HCT116 (cell line): ENCODE results near the gene CABLES1. TPM values are rescaled to one million over a fixed set of nuclear protein-coding genes. Genes with fewer than 3 reads are reported as not detected.

Experiments used
- ATAC-seq: fragments of 200-7000 bp; cut with Tn5 transposase; 2 replicates; pipeline ENCODE4 v1.9.1; 2020; ENCODE audit warnings: mild to moderate bottlenecking, moderate library complexity
- BruUV-seq: library from RNA; stranded (reverse); fragments of 400-500 nt; replicated peaks from 2 replicates; lab custom pipeline; 2021; lab: Mats Ljungman, UMichigan
- CTCF ChIA-PET: fragments of 300-600 bp; sonication (Branson Sonifier 250); formaldehyde crosslinking; loops from one replicate; lab custom pipeline; 2021; ENCODE audit warnings: antibody characterized with exemption; lab: Charles Lee
- POLR2A ChIA-PET: fragments of 300-600, 350-600 bp; sonication (Branson Sonifier 250); formaldehyde crosslinking; loops from one replicate; lab custom pipeline; 2021; ENCODE audit warnings: antibody characterized with exemption; lab: Charles Lee
- RAD21 ChIA-PET, 2 experiments: fragments of 300-600 bp; sonication (Branson Sonifier 250); formaldehyde crosslinking; loops; one replicate each; lab custom pipeline; 2023; ENCODE audit warnings: low total read pairs in 2 of 2; ENCODE audit not compliant: uncharacterized antibody in 2 of 2, unreplicated experiment in 2 of 2, low non-redundant PET in 1 of 2; lab: Charles Lee
- DNase-seq: peaks from one replicate; pipeline ENCODE4 v3.0.0-alpha.2; 2010; ENCODE audit warnings: low read depth, low spot score
- H2AFZ ChIP-seq: fragments of 200-600 bp; shearing (Covaris generic), sonication (generic); 2 replicates; pipeline ENCODE4 v1.6.1; 2017; ENCODE audit warnings: low read depth, mixed run types, mixed read lengths, antibody characterized with exemption, low read length; ENCODE audit not compliant: poor library complexity, severe bottlenecking
- H3K27ac ChIP-seq: 2 replicates; pipeline ENCODE4 v1.5.1; 2012; ENCODE audit warnings: low read depth, low read length
- H3K27me3 ChIP-seq: fragments of 200-600 bp; sonication (generic); 2 replicates; pipeline ENCODE4 v1.6.1; 2016; ENCODE audit warnings: mixed run types, low read length, mixed read lengths; ENCODE audit not compliant: insufficient read depth
- H3K36me3 ChIP-seq, 2 experiments: fragments of 200-500 bp in 1 of 2; fragments of 200-600 bp in 1 of 2; sonication (Bioruptor generic) in 1 of 2; sonication (generic) in 1 of 2; 2 replicates each; pipeline versions ENCODE4 v1.5.1 to v1.6.1; 2014 to 2016; ENCODE audit warnings: low read length in 2 of 2, inconsistent platforms in 1 of 2, mixed read lengths in 1 of 2, mixed run types in 1 of 2; ENCODE audit not compliant: insufficient read depth in 2 of 2, control insufficient read depth in 1 of 2
- H3K4me1 ChIP-seq, 2 experiments: fragments of 200-600 bp in 1 of 2; sonication (generic) in 1 of 2; 2 replicates each; pipeline versions ENCODE4 v1.5.1 to v1.6.1; 2012 to 2017; ENCODE audit warnings: low read length in 2 of 2, inconsistent platforms in 1 of 2, mild to moderate bottlenecking in 1 of 2, mixed read lengths in 1 of 2, mixed run types in 1 of 2, moderate library complexity in 1 of 2; ENCODE audit not compliant: insufficient read depth in 2 of 2, control insufficient read depth in 1 of 2
- H3K4me2 ChIP-seq: fragments of 200-600 bp; sonication (generic); 2 replicates; pipeline ENCODE4 v1.6.1; 2017; ENCODE audit warnings: mixed run types, low read length, mixed read lengths
- H3K4me3 ChIP-seq, 2 experiments: fragments of 200-600 bp in 1 of 2; sonication (generic) in 1 of 2; replicated peaks in 1 of 2; 2 replicates each; pipeline ENCODE4 v1.5.1; 2011 to 2016; ENCODE audit warnings: low read length in 2 of 2, control low read depth in 1 of 2, low read depth in 1 of 2, mild to moderate bottlenecking in 1 of 2, mixed read lengths in 1 of 2, mixed run types in 1 of 2
- H3K79me2 ChIP-seq: fragments of 200-600 bp; sonication (generic); 2 replicates; pipeline ENCODE4 v1.6.1; 2017; ENCODE audit warnings: mild to moderate bottlenecking, mixed run types, low read length, moderate library complexity, mixed read lengths; ENCODE audit not compliant: insufficient read depth
- H3K9ac ChIP-seq: fragments of 200-600 bp; sonication (generic); 2 replicates; pipeline ENCODE4 v1.6.1; 2016; ENCODE audit warnings: low read length, mixed read lengths
- H3K9me2 ChIP-seq: fragments of 200-600 bp; sonication (generic), shearing (Covaris generic); 2 replicates; pipeline ENCODE4 v1.6.1; 2017; ENCODE audit warnings: mixed run types, mild to moderate bottlenecking, moderate library complexity; ENCODE audit not compliant: insufficient read depth
- H3K9me3 ChIP-seq, 2 experiments: fragments of 200-500 bp in 1 of 2; fragments of 200-600 bp in 1 of 2; sonication (Bioruptor generic) in 1 of 2; sonication (generic) in 1 of 2; 2 replicates each; pipeline ENCODE4 v1.6.1; 2014 to 2017; ENCODE audit warnings: low read length in 2 of 2, mixed read lengths in 2 of 2, inconsistent platforms in 1 of 2, low read depth in 1 of 2, mild to moderate bottlenecking in 1 of 2, mixed run types in 1 of 2, moderate library complexity in 1 of 2; ENCODE audit not compliant: control insufficient read depth in 1 of 2, insufficient read depth in 1 of 2
- H4K20me1 ChIP-seq: fragments of 200-600 bp; sonication (generic), shearing (Covaris generic); 2 replicates; pipeline ENCODE4 v1.6.1; 2017; ENCODE audit warnings: mixed run types, mild to moderate bottlenecking, moderate library complexity; ENCODE audit not compliant: insufficient read depth
- ATF3 ChIP-seq: IDR thresholded peaks from 2 replicates; pipeline ENCODE4 v1.6.1; 2012
- CBX3 ChIP-seq: IDR thresholded peaks from 2 replicates; pipeline ENCODE4 v1.6.1; 2012; ENCODE audit warnings: low read depth
- EGR1 ChIP-seq: IDR thresholded peaks from 2 replicates; pipeline ENCODE4 v1.6.1; 2012; ENCODE audit warnings: low read depth
- ELF1 ChIP-seq: IDR thresholded peaks from 2 replicates; pipeline ENCODE4 v1.6.1; 2012; ENCODE audit warnings: low read depth, borderline replicate concordance
- FOSL1 ChIP-seq: IDR thresholded peaks from 2 replicates; pipeline ENCODE4 v1.6.1; 2012; ENCODE audit warnings: low read depth
- POLR2A ChIP-seq: IDR thresholded peaks from 2 replicates; pipeline ENCODE4 v1.7.0; 2011; ENCODE audit warnings: borderline replicate concordance; ENCODE audit not compliant: insufficient read depth, insufficient read length; ENCODE audit errors: extremely low read depth
- SIN3A ChIP-seq: IDR thresholded peaks from 2 replicates; pipeline ENCODE4 v1.6.1; 2012; ENCODE audit warnings: low read depth
- SP1 ChIP-seq: IDR thresholded peaks from 2 replicates; pipeline ENCODE4 v1.6.1; 2012; ENCODE audit warnings: low read depth
- SRF ChIP-seq: IDR thresholded peaks from 2 replicates; pipeline ENCODE4 v1.6.1; 2012; ENCODE audit warnings: low read depth
- YY1 ChIP-seq: IDR thresholded peaks from 2 replicates; pipeline ENCODE4 v1.6.1; 2011; ENCODE audit warnings: low read length, low read depth, moderate library complexity, mild to moderate bottlenecking; ENCODE audit not compliant: insufficient replicate concordance; ENCODE audit errors: extremely low read depth
- ZFX ChIP-seq: fragments of 450-650 bp; IDR thresholded peaks from 2 replicates; pipeline ENCODE4 v1.6.1; 2017
- ZNF274 ChIP-seq: fragments of 200-500 bp; sonication (Bioruptor generic); IDR thresholded peaks from 2 replicates; pipeline ENCODE4 v1.6.1; 2014; ENCODE audit warnings: mild to moderate bottlenecking, low read depth, low read length, inconsistent platforms
- intact Hi-C: fragments of 100-400 bp; cut with micrococcal nuclease; formaldehyde crosslinking; loops from 2 replicates; pipeline ENCODE4 v1.10.0; 2022
- total RNA-seq: library from RNA; stranded (reverse); gene quantifications from one replicate; pipeline ENCODE4 v1.2.1, GENCODE V29; 2021; ENCODE audit not compliant: unreplicated experiment

The CABLES1 gene
- total RNA-seq, 1 experiment from 2014 or later = 7.7 TPM

- H3K27ac ChIP-seq = no peak overlapping the region
Measured at GRCh38 chr18:23129355-23130002, 5.8 kb upstream of the CABLES1 start.

More at GRCh38 chr18:23129355-23130002, 5.8 kb upstream of the CABLES1 start:
- Histone ChIP-seq H3K36me3 (no peaks in the 10 kb centered on the region), H3K27me3 (no peaks in the 10 kb centered on the region), H3K79me2 (no peaks in the 10 kb centered on the region), H3K4me2 (no peak overlapping the region), H2AFZ (no peak overlapping the region), H3K4me1 (peaks cover 10 to 19% of the 10 kb centered on the region in 2 experiments), H3K9me3 (no peaks in the 10 kb centered on the region), H3K9ac (no peak overlapping the region), H4K20me1 (no peaks in the 10 kb centered on the region), H3K9me2 (no peaks in the 10 kb centered on the region), H3K4me3 (no peak overlapping the region)
- intact Hi-C loops = loop anchor here (5.0 kb wide), 2 partner anchors 332 to 373 kb away; partner anchors contain the start of gene RMC1
- ATAC-seq = no peak
- ChIA-PET POLR2A (no interaction called here), CTCF (interaction anchor here (2.6 kb wide), 2 partner anchors 249 to 282 kb away, joined by 27 to 31 read pairs; no protein-coding TSS in a partner anchor), RAD21 (interaction anchor here in 1 of 2 experiments (0.6 kb wide), 1 partner anchor 277 kb away, joined by 4 read pairs; no protein-coding TSS in a partner anchor)
- no TSS peak for BruUV-seq
- DNase-seq = no peak
- no peak for TF ChIP-seq ZFX
- no peak for TF ChIP-seq ATF3
- no peak for TF ChIP-seq SIN3A
- TF ChIP-seq CBX3 = no peak
- no peak for TF ChIP-seq SRF
- TF ChIP-seq FOSL1 = no peak
- no peak for TF ChIP-seq ELF1
- TF ChIP-seq POLR2A = no peak
- no peak for TF ChIP-seq EGR1
- TF ChIP-seq SP1 = no peak
- no peak for TF ChIP-seq ZNF274
- TF ChIP-seq YY1 = no peak
